ENCODE results near the gene AGXT.

- TF ChIP-seq POLR2A (IDR thresholded peaks at IDR 0.05) (no peak), POLR2AphosphoS5 (IDR thresholded peaks at IDR 0.05) (no peak), CTCF (IDR thresholded peaks at IDR 0.05) (no peak)
These were observed 37.7 kb downstream of the AGXT start, which contains the start of gene CROCC2 for GRCh38 chr2:240906141-240906910.
